Peyer's patch (tissue), 4 donors: ENCODE data around the gene MC4R. TPM values are rescaled to one million over a fixed set of nuclear protein-coding genes. Genes with fewer than 3 reads are reported as not detected.
"Not testable (repeated sequence)": the region's sequence is repeated elsewhere in the genome, so short reads cannot be mapped to it uniquely, and the experiment has no call there.

ENCODE experiments used
- DNase-seq, 3 donors: peaks; one replicate each; pipeline ENCODE4 v3.0.0-alpha.2; 2017 to 2019
- H3K27ac ChIP-seq, 4 donors: fragments of 200-600 bp; sonication (generic); one replicate each; pipeline ENCODE4 v1.5.1; 2016 to 2019
- H3K27me3 ChIP-seq, 2 donors: fragments of 200-600 bp; sonication (generic); one replicate each; pipeline ENCODE4 v1.5.1; 2019
- H3K36me3 ChIP-seq, 3 donors: fragments of 200-600 bp; sonication (generic); one replicate each; pipeline ENCODE4 v1.5.1; 2016 to 2019
- H3K4me1 ChIP-seq, 4 donors: fragments of 200-600 bp; sonication (generic); one replicate each; pipeline ENCODE4 v1.5.1; 2016 to 2019
- H3K4me3 ChIP-seq, 4 donors: fragments of 200-600 bp; sonication (generic); 1 replicate in 3 of 4; 2 replicates in 1 of 4; pipeline ENCODE4 v1.5.1; 2016 to 2019; ENCODE audit warnings: mild to moderate bottlenecking in 1 of 4
- H3K9me3 ChIP-seq, 4 donors: fragments of 200-600 bp; sonication (generic); one replicate each; pipeline ENCODE4 v1.5.1; 2016 to 2019; ENCODE audit warnings: mild to moderate bottlenecking in 1 of 4
- POLR2A ChIP-seq, 2 donors: fragments of 450-650 bp; IDR thresholded peaks; one replicate each; pipeline ENCODE4 v1.5.1; 2017; ENCODE audit warnings: antibody characterized with exemption in 2 of 2, mild to moderate bottlenecking in 2 of 2, moderate library complexity in 2 of 2
- total RNA-seq, 4 donors: library from RNA; depleted of rRNA; stranded (reverse); fragments of >200 nt; gene quantifications; one replicate each; pipeline ENCODE4 v1.1.0, GENCODE V29; 2016
- TF ChIP-seq, protein P1 (sequence below), 6 experiments: fragments of 450-650 bp in 4 of 6; fragments of 200-600 bp in 2 of 6; sonication (generic) in 1 of 6; IDR thresholded peaks; one replicate each; pipeline ENCODE4 v1.5.1; 2017 to 2019; ENCODE audit warnings: antibody characterized with exemption in 6 of 6, mild to moderate bottlenecking in 3 of 6, moderate library complexity in 1 of 6

Gene MC4R
- not detected for total RNA-seq

DNA sequence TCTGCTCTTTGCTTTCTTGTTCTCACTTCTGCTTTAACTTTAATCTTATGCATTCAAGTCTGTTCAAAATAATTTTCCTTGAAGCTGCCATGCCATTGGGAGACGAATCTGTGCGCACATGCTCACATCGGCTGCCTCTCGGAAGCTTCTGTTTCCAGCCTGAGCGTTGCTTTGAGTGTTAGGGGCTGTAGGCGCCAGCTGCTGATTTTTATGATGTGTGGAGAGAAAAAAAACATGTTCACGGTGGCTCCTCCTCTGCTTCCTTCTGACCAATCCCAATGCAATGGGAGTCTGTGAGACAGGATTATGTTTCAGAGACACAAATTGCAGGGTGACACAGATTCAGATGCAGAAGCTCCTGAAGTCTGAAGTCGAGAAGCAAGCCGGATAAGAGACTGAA, at the start of gene MC4R:
Gene MC4R (minus strand): TSS at position 180 of the 400 bp plus-strand sequence. CDS start 426 bp downstream, outside the sequence.
- H3K4me3 ChIP-seq: no peak within 1 kb of the TSS

DNA sequence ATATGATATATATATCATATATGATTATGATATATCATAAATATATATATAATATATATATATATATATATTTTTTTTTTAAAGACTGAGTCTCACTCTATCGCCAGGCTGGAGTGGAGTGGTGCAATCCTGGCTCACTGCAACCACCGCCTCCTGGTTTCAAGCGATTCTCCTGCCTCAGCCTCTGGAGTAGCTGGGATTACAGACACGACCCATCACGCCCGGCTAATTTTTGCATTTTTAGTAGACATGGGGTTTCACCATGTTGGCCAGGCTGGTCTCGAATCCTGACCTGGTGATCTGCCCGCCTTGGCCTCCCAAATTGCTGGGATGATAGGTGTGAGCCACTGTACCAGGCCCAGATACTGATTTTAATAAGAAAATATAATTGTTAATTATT, 49.7 kb upstream of the MC4R start:
- not testable (repeated sequence) for H3K27me3 ChIP-seq, DNase-seq, H3K4me3 ChIP-seq, H3K36me3 ChIP-seq, H3K9me3 ChIP-seq, H3K27ac ChIP-seq, H3K4me1 ChIP-seq

More for the DNA sequence above, at the start of gene MC4R:
- H3K36me3 ChIP-seq: no peaks in the 10 kb centered on the region
- no peaks in the 10 kb centered on the region for H3K4me1 ChIP-seq
- TF ChIP-seq POLR2A (IDR thresholded peaks at IDR 0.05): no peak
- TF ChIP-seq, protein P1, sequence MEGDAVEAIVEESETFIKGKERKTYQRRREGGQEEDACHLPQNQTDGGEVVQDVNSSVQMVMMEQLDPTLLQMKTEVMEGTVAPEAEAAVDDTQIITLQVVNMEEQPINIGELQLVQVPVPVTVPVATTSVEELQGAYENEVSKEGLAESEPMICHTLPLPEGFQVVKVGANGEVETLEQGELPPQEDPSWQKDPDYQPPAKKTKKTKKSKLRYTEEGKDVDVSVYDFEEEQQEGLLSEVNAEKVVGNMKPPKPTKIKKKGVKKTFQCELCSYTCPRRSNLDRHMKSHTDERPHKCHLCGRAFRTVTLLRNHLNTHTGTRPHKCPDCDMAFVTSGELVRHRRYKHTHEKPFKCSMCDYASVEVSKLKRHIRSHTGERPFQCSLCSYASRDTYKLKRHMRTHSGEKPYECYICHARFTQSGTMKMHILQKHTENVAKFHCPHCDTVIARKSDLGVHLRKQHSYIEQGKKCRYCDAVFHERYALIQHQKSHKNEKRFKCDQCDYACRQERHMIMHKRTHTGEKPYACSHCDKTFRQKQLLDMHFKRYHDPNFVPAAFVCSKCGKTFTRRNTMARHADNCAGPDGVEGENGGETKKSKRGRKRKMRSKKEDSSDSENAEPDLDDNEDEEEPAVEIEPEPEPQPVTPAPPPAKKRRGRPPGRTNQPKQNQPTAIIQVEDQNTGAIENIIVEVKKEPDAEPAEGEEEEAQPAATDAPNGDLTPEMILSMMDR (IDR thresholded peaks at IDR 0.05): no peak
- no peaks in the 10 kb centered on the region for H3K9me3 ChIP-seq
- DNase-seq: no peak
- no peak within 1 kb of the TSS for H3K27ac ChIP-seq
- H3K27me3 ChIP-seq: no peaks in the 10 kb centered on the region

DNA sequence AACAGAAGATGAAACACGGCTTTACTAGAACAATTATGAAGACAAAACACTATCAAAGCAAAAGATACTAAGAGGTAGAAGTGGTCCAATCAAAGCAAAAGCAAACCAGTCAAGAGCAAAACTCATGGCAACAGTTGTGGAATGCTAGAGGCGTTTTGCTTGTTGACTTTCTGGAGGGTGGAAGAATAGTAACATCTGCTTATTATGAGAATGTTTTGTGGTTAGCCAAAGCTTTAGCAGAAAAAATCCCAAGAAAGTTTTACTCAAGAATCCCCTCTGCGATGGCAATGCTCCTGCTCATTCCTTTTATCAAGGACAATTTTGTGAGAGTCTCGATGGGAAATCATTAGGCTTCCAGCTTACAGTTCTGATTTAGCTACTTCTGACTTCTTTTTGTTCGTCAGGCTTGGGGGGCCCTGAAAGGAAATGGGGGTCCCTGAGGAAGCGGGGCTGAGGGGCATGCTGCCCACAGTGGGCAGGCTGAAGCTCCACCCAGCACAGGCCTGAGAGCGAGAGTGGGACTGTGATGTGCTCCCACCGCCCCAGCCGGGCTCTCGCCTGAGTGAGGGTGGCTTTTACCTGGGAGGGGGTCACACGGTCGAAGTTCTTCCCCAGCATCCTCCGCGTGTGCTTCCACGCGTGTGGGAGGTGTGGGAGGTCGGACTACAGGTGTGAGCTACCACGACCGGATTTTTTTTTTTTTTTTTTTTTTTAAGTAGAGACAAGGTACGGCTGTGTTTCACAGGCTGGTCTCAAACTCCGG, 49.0 kb upstream of the MC4R start:
- Histone ChIP-seq H3K27me3 (no peaks in the 10 kb centered on the region), H3K27ac (no peak overlapping the region), H3K36me3 (no peaks in the 10 kb centered on the region), H3K9me3 (no peaks in the 10 kb centered on the region), H3K4me1 (no peaks in the 10 kb centered on the region), H3K4me3 (no peak overlapping the region)
- TF ChIP-seq, protein P1 (IDR thresholded peaks at IDR 0.05): no peak
- no peak for TF ChIP-seq POLR2A (IDR thresholded peaks at IDR 0.05)
- DNase-seq: no peak

DNA sequence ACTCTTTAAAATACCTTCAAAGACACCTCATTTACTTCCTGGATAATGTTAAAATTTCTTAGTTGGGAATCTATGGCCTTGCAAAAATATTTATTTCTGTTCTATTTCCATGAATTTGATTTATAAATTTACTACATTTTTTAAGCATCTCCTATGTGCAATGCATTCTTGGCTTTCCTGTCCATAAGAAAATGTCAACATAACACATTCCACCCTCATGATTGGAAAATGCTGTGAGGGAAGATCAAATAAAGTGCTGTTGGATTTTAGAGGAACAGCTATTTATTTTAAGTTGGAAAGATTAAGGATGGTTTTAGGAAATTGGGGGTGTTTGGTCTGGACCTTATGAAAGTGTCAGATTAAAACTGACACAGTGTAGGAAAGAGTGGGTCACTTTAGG, 45.4 kb upstream of the MC4R start:
- H3K27me3 ChIP-seq: no peaks in the 10 kb centered on the region
- no peak overlapping the region for H3K4me3 ChIP-seq
- H3K9me3 ChIP-seq: no peaks in the 10 kb centered on the region
- no peaks in the 10 kb centered on the region for H3K36me3 ChIP-seq
- no peak for TF ChIP-seq POLR2A (IDR thresholded peaks at IDR 0.05)
- TF ChIP-seq, protein P1 (IDR thresholded peaks at IDR 0.05): no peak
- no peaks in the 10 kb centered on the region for H3K4me1 ChIP-seq
- H3K27ac ChIP-seq: no peak overlapping the region
- no peak for DNase-seq

DNA sequence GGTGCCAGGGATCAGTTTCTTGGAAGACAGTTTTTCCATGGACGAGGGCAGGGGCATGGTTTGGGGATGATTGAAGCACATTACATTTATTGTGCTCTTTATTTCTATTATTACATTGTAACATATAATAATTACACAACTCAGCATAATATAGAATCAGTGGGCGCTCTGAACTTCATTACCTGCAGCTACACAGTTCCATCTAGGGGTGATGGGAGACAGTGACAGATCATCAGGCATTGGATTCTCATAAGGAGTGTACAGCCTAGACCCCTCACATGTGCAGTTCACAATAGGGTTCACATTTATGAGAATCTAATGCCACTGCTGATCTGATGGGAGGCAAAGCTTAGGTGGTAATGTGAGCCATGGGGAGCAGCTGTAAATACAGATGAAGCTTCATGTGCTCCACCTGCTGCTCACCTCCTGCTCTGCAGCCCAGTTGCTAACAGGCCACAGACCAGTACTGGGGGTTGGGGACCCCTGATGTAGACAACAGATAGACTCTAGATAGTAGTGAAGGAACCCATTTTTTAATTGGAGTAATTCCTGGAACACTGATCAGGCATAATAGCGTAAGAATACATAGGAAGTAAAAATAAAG, 41.5 kb upstream of the MC4R start:
- H3K27me3 ChIP-seq: no peaks in the 10 kb centered on the region
- H3K4me3 ChIP-seq: no peak overlapping the region
- no peak for DNase-seq
- no peaks in the 10 kb centered on the region for H3K36me3 ChIP-seq
- TF ChIP-seq, protein P1 (IDR thresholded peaks at IDR 0.05): peak in 4 of 6 experiments; percentile 11 to 43 (median 36)
- no peak for TF ChIP-seq POLR2A (IDR thresholded peaks at IDR 0.05)
- H3K27ac ChIP-seq: no peak overlapping the region
- H3K4me1 ChIP-seq: no peaks in the 10 kb centered on the region
- H3K9me3 ChIP-seq: no peaks in the 10 kb centered on the region

DNA sequence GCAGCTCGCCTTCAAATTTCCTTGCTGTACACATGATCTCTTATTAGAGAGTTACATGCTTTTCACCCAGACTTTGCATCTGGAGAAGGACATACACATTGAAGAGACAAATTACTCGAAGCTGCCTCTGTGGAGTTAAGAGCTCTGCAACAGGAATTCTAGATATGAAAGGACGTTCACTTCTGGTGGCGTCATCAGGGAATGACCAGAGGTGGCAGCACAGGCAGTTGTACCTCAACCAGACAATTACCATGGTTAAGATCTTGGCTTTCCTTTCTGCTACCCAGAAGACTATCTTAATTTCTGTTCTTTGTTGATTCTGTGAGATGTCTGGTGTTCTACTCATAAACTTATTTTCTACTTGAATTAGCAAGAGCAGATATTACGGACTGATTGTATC, 39.1 kb upstream of the MC4R start:
- no peaks in the 10 kb centered on the region for H3K27me3 ChIP-seq
- H3K27ac ChIP-seq: no peak overlapping the region
- no peaks in the 10 kb centered on the region for H3K36me3 ChIP-seq
- DNase-seq: no peak
- H3K4me3 ChIP-seq: no peak overlapping the region
- TF ChIP-seq, protein P1 (IDR thresholded peaks at IDR 0.05): no peak
- no peak for TF ChIP-seq POLR2A (IDR thresholded peaks at IDR 0.05)
- no peaks in the 10 kb centered on the region for H3K4me1 ChIP-seq
- H3K9me3 ChIP-seq: no peaks in the 10 kb centered on the region
